ENCODE data around the gene PPP1R14C. TPM values are rescaled to one million over a fixed set of nuclear protein-coding genes. Genes with fewer than 3 reads are reported as not detected.

Gene PPP1R14C
- total and polyA plus RNA-seq, 2 experiments from 2014 or later = 1.1 to 1.4 TPM

GRCh38 chr6:150184850-150185731 is 42.2 kb downstream of the PPP1R14C start:
- no peaks in the 10 kb centered on the region for H3K9me2 ChIP-seq (ENCODE audit: insufficient read depth)
- no peak for TF ChIP-seq REST (IDR thresholded peaks at IDR 0.05; ENCODE audit: unreplicated experiment)
- TF ChIP-seq EZH2phosphoT487 (IDR thresholded peaks at IDR 0.05; ENCODE audit: unreplicated experiment) = no peak
- TF ChIP-seq STAT1 (IDR thresholded peaks at IDR 0.05; ENCODE audit: unreplicated experiment) = no peak
- no peak for TF ChIP-seq EZH2 (IDR thresholded peaks at IDR 0.05; ENCODE audit: low read depth, unreplicated experiment)
- H3K27ac ChIP-seq (ENCODE audit: low read depth) = no peak overlapping the region
- no peaks in the 10 kb centered on the region for H3K36me3 Mint-ChIP-seq (ENCODE audit: low read depth)
- H3K27me3 ChIP-seq (ENCODE audit: insufficient read depth) = no peaks in the 10 kb centered on the region
- H3K27me3 Mint-ChIP-seq (ENCODE audit: insufficient read depth, low read depth, poor library complexity) = no peaks in the 10 kb centered on the region
- no peaks in the 10 kb centered on the region for H3F3A ChIP-seq (replicated peaks; ENCODE audit: low read depth)
- no peaks in the 10 kb centered on the region for H3K9me3 Mint-ChIP-seq
- ATAC-seq (no peak), DNase-seq (ENCODE audit: low spot score) (no peak)
- H3K36me3 ChIP-seq (ENCODE audit: insufficient read depth) = no peaks in the 10 kb centered on the region
- H3K4me2 ChIP-seq = no peak overlapping the region
- no peak overlapping the region for H2AFZ ChIP-seq
- peaks cover 3% of the 10 kb centered on the region; the same call in 1 of the 3 replicates for H3K4me1 Mint-ChIP-seq
- no peak overlapping the region for H3K4me3 ChIP-seq
- no peak overlapping the region for H3K27ac Mint-ChIP-seq
- no peaks in the 10 kb centered on the region for H4K20me1 ChIP-seq (replicated peaks; ENCODE audit: insufficient read depth)
- H3K4me3 Mint-ChIP-seq = no peak overlapping the region
- no peaks in the 10 kb centered on the region for H3K79me2 ChIP-seq (replicated peaks; ENCODE audit: insufficient read depth)
- H3K4me1 ChIP-seq (ENCODE audit: insufficient read depth) = no peaks in the 10 kb centered on the region

- Histone ChIP-seq H3K79me2 (replicated peaks; ENCODE audit: insufficient read depth) (no peaks in the 10 kb centered on the region), H3K27me3 (ENCODE audit: insufficient read depth) (no peaks in the 10 kb centered on the region), H3K36me3 (ENCODE audit: insufficient read depth) (no peaks in the 10 kb centered on the region), H3K4me3 (no peak overlapping the region), H4K20me1 (replicated peaks; ENCODE audit: insufficient read depth) (no peaks in the 10 kb centered on the region), H3K27ac (ENCODE audit: low read depth) (no peak overlapping the region), H3K4me2 (no peak overlapping the region), H3K9me2 (ENCODE audit: insufficient read depth) (no peaks in the 10 kb centered on the region), H2AFZ (no peak overlapping the region), H3K4me1 (ENCODE audit: insufficient read depth) (no peaks in the 10 kb centered on the region), H3F3A (replicated peaks; ENCODE audit: low read depth) (no peaks in the 10 kb centered on the region)
- no peak for DNase-seq (ENCODE audit: low spot score)
- peaks cover 3% of the 10 kb centered on the region; the same call in 1 of the 3 replicates for H3K4me1 Mint-ChIP-seq
- ATAC-seq = no peak
- H3K4me3 Mint-ChIP-seq = no peak overlapping the region
- no peaks in the 10 kb centered on the region for H3K9me3 Mint-ChIP-seq
- no peak overlapping the region for H3K27ac Mint-ChIP-seq
- no peaks in the 10 kb centered on the region for H3K27me3 Mint-ChIP-seq (ENCODE audit: insufficient read depth, low read depth, poor library complexity)
- H3K36me3 Mint-ChIP-seq (ENCODE audit: low read depth) = no peaks in the 10 kb centered on the region
- TF ChIP-seq JUNB (IDR thresholded peaks at IDR 0.05; ENCODE audit: unreplicated experiment) = no peak
- TF ChIP-seq EZH2phosphoT487 (IDR thresholded peaks at IDR 0.05; ENCODE audit: unreplicated experiment) = no peak
- no peak for TF ChIP-seq STAT1 (IDR thresholded peaks at IDR 0.05; ENCODE audit: unreplicated experiment)
- TF ChIP-seq POLR2AphosphoS5 (IDR thresholded peaks at IDR 0.05; ENCODE audit: low read depth) = no peak
- no peak for TF ChIP-seq REST (IDR thresholded peaks at IDR 0.05; ENCODE audit: unreplicated experiment)
- TF ChIP-seq CREB1 (CRISPR knock-in tag; IDR thresholded peaks at IDR 0.05; ENCODE audit: low read depth) = no peak
Measured at GRCh38 chr6:150185732-150186117, 42.9 kb downstream of the PPP1R14C start.
